HCT116 (cell line): Measurements from ENCODE around the gene CLEC19A.

Source experiments
- CTCF ChIP-seq, 3 experiments: fragments of 200-600 bp in 1 of 3; sonication (generic) in 1 of 3; IDR thresholded peaks in 2 of 3; conservative IDR thresholded peaks in 1 of 3; 2 replicates each; pipeline ENCODE4 v1.5.1; 2012 to 2017; ENCODE audit warnings: low read depth in 2 of 3, low read length in 2 of 3, antibody characterized with exemption in 1 of 3, borderline replicate concordance in 1 of 3, control low read depth in 1 of 3, mild to moderate bottlenecking in 1 of 3, mixed read lengths in 1 of 3, mixed run types in 1 of 3, moderate library complexity in 1 of 3; ENCODE audit not compliant: insufficient read depth in 1 of 3
- ZBTB33 ChIP-seq: IDR thresholded peaks from 2 replicates; pipeline ENCODE4 v1.6.1; 2011; ENCODE audit warnings: mild to moderate bottlenecking, low read length, moderate library complexity; ENCODE audit not compliant: insufficient replicate concordance; ENCODE audit errors: extremely low read depth

GRCh38 chr16:19281246-19281645 is 4.3 kb upstream of the CLEC19A start:
- TF ChIP-seq ZBTB33, result no peak
- TF ChIP-seq CTCF (IDR thresholded peaks at IDR 0.05 in 2 of 3, conservative IDR thresholded peaks at IDR 0.05 in 1 of 3; ENCODE audit: borderline replicate concordance in 1 of 3, insufficient read depth in 1 of 3, low read depth in 2 of 3, low read length in 2 of 3), result no peak
